D341Med (cell line): Measurements from ENCODE around the gene PROSER1.
"Not testable (repeated sequence)": the region's sequence is repeated elsewhere in the genome, so short reads cannot be mapped to it uniquely, and the experiment has no call there.

Source experiments
- DNase-seq: peaks from one replicate; pipeline ENCODE4 v3.0.0; 2012; ENCODE audit warnings: low spot score

PROSER1 gene

GRCh38 chr13:39037880-39038568, at the start of gene PROSER1, which contains the start of gene NHLRC3:
PROSER1 (minus strand) TSS chr13:39038089; CDS start chr13:39037242, 847 bp downstream.
NHLRC3 (plus strand) TSS chr13:39038456; CDS start chr13:39038640, 184 bp downstream.
- peak; percentile 85 for DNase-seq

GRCh38 chr13:39086251-39086945, 48.5 kb upstream of the PROSER1 start:
- DNase-seq, result not testable (repeated sequence)

- no peak for DNase-seq
These were observed 36.1 kb upstream of the PROSER1 start for GRCh38 chr13:39073983-39074382.

DNA sequence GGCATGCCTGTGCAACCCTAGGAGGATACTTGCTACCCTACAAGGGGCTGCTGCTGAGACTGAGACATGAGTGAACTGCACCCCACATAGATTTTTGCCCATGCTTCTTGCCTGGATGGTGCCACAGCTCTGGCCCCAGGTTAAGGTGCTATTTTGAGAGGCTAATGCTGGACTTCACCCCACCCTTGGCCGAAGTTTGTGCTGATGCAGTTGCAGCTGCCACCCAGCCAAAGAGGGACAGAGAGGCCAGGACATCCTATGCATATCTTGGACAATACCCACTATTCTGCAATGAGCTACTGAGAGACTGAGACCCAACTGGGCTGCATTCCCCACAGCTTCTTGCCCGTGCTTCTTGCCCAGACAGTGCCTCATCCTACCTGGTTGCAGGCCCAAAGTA, 35.0 kb upstream of the PROSER1 start:
- DNase-seq, result no peak

- DNase-seq, result no peak
These were observed 24.1 kb upstream of the PROSER1 start for GRCh38 chr13:39062004-39062403.

- DNase-seq, result no peak
These were observed 20.2 kb upstream of the PROSER1 start for GRCh38 chr13:39058040-39058439.

- no peak for DNase-seq
These were observed 18.1 kb upstream of the PROSER1 start for GRCh38 chr13:39056018-39056417.

GRCh38 chr13:39054112-39054511, 16.2 kb upstream of the PROSER1 start:
- no peak for DNase-seq

DNA sequence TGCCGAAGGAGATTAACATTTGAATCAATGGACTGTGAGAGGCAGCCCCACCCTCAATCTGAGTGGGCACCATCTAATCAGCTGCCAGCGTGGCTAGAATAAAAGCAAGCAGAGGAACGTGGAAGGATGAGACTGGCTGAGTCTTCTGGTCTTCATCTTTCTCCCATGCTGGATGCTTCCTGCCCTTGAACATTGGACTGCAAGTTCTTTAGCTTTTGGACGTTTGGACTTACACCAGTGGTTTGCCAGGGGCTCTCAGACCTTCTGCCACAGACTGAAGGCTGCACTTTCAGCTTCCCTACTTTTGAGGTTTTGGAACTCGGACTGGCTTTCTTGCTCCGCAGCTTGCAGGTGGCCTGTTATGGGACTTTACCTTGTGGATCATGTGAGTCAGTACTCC, 15.1 kb upstream of the PROSER1 start:
- no peak for DNase-seq

DNA sequence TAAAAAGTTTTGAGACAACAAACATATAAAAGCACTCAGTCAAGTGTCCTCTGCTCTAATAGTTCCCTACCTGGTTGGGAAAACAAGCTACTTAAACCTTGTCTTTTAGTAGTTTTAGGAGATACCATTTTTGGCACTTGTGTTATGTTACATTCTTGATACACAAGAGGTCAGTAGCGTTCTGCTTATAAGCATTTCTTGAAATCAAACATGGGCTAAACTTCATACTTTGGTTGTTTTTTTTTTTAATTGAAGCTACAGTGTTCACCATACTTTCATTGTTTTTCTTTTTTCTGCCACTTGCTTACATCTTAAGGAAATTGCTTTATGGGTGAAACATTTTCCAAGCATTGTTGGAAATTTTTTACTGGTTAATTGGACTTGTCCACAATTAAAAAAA, 13.3 kb upstream of the PROSER1 start:
- no peak for DNase-seq

- DNase-seq, result no peak
These were observed 11.4 kb upstream of the PROSER1 start for GRCh38 chr13:39049274-39049673.

- no peak for DNase-seq
These were observed 10.9 kb upstream of the PROSER1 start for GRCh38 chr13:39048806-39049205.

- DNase-seq, result no peak
These were observed 9.7 kb upstream of the PROSER1 start for GRCh38 chr13:39047560-39047959.

DNA sequence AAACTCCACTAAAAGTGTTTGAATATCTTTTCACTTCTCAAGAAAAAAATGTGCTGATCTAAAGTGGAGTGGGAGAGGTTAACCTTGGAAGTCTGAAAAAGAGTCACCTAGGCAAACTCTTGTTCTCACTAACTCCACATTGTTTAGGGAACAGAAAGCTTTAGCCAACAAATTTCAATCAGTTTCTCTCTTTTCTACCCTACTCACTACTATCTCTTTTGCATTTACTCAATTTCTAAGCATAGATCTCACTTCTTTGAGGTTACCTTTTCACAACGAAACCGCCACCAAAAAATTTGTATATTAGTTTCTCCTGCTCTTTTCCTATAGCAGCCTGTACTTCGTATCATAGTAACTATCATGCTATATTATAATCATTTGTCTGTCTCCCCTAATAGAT, 6.6 kb upstream of the PROSER1 start:
- no peak for DNase-seq

GRCh38 chr13:39040206-39040605, 2.3 kb upstream of the PROSER1 start:
- no peak for DNase-seq

GRCh38 chr13:39039041-39039440, 1.2 kb upstream of the PROSER1 start:
- no peak for DNase-seq

DNA sequence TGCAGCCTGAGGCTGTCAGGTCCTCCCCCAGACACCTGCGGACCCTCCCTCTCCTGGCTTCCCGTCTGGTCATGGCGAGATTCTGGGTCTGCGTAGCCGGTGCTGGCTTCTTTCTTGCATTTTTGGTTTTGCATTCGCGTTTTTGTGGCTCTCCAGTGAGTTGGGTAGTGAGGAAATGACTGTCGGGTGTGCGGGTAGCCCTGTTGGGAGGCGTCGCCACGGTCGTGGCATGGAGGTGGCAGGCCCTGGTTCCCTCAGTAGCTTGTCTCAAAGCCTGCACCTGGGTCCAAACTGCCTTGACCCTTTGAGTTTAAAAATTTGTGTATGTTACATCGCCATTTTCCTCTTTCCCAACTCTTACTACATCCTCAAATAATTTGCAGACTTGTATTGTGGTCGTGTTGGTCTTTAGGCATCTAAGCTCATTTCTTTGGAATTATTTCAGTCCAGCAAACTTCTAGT, 711 bp upstream of the PROSER1 start:
- DNase-seq, result no peak

DNA sequence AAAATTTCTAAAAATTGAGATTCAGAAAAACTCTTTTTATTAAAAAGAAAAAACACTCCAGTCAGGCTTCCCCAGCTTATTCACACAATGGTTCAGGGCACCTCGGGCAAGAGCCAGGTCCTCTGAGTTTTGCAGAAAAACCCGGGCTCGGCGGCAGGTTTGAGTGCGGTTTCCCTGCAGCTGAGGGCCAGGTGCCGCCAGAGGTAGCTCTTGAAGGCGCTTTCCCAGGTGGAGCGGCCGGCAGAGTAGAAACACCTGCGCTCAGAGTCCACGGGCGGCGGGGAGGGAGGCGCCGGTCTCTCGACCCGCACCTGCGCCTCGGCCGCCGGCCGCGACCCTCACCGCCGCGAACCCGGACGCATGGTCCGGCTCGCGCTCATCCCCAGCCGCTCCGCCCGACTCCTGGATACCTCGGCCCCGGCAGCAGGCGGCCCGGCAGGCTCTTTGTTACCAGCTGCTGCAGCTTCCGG, 444 bp downstream of the PROSER1 start:
- no peak for DNase-seq

DNA sequence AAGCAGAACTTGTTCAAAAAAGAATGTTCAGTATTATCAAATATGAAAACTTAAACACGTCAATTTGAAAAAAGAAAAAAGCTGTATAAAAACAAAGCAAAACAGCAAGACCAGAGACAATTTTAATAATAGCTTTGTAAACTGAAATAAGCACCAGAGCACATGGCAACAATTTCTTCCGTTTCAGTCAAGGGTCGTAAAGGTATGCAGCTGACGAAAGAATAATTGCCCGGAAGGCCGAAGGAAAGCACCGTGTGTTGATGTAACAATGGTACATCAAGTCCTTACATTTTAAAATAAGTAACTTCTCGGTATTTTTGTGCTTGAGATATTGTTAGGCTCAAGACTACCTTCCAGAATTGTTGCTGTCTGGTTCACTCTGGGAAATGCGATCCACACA, 1.7 kb downstream of the PROSER1 start:
- DNase-seq, result no peak

DNA sequence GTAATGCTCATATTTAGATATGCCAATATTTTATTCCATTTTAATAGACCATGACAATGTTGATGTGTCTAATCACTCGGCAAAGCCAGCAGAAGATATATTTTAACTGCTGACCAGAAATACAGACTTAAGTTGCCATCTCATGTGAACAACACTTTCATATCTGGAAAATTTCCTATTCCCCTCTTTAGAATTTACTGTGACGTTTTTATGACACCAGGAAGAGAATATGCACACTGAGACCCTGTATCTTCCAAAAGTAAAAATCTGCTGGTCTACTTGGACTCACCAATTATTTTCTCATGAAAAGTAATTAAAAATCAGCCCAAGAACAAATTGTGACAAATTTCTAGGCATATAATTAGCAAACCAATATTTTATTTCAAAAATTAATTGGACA, 2.1 kb downstream of the PROSER1 start:
- no peak for DNase-seq

DNA sequence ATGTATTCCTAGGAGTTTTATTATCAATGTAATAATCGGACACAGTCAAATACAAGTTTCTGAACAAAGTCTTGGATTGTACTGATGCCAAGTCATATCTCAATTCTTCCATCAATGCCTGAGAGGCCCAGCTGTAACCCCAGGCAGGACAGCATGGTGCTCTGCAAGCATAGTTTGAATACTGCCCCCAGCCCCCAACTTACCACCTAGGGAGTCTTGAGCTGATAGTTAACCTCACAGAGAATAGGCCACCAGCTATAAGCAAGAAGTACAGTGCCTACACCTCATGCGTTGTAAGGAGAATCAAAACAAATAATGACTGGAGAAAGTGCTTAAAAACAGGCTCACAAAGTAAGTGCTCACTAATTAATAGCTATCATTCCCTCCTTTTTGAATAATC, 2.7 kb downstream of the PROSER1 start:
- DNase-seq, result no peak

DNA sequence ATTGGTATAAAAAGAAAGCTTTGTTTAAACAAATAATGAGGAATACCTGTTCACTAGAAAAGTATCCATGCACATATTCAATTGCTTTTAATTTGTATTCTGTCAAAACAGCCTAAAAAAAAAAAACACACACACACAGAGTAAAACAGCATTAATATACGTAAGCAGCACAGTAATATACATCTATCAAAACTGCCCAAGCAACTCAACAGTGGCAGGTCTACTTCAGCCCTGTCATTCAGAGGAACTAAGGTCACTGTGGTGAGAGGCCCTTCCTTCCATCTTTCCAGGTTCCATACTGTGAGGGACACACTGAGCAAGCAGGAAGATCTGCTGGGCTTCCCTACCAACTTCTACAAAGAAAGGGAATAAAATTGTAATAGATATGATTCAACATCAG, 3.8 kb downstream of the PROSER1 start:
- no peak for DNase-seq

DNA sequence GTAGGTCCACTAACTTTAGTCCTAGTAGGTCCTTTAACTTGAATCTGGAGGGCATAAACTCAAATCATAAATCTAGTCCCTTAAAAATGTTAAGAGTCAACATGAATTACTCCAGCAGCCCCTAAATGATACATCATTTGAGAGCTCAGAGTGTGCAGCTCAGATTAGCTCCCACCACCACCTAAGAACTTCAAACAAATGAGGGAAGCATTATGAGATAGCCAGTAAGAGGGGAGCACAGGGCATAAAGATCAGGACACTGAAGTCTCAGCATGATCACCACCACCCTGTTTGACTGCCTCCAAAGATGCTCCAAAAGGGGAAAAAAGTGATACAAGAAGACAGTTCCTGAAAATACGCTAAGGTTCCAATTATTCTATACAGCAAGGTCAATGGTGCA, 5.7 kb downstream of the PROSER1 start:
- no peak for DNase-seq

GRCh38 chr13:39025433-39025839, 12.5 kb downstream of the PROSER1 start:
- no peak for DNase-seq
